Endothelial cell of umbilical vein (primary cell): Measurements from ENCODE around the gene BTBD19. TPM values are rescaled to one million over a fixed set of nuclear protein-coding genes. Genes with fewer than 3 reads are reported as not detected.

Experiments
- BruUV-seq: library from RNA; stranded (reverse); fragments of 400-500 nt; replicated peaks from 2 replicates; lab custom pipeline; 2021; lab: Mats Ljungman, UMichigan
- CTCF ChIA-PET: fragments of 300-600, 350-600 bp; sonication (Branson Sonifier 250); formaldehyde crosslinking; loops from one replicate; lab custom pipeline; 2021; ENCODE audit warnings: antibody characterized with exemption, inconsistent platforms; lab: Charles Lee
- POLR2A ChIA-PET: fragments of 300-600, 350-600 bp; sonication (Branson Sonifier 250); formaldehyde crosslinking; loops from one replicate; lab custom pipeline; 2021; ENCODE audit warnings: antibody characterized with exemption, inconsistent platforms; lab: Charles Lee
- DNase-seq: peaks from one replicate; pipeline ENCODE4 v3.0.0-alpha.2; 2011; ENCODE audit warnings: low read depth, low spot score
- FAIRE-seq: peaks from 2 replicates; lab custom pipeline; 2011; peaks lifted over from hg19 to GRCh38; lab: Jason Lieb, UNC
- H2AFZ ChIP-seq: 2 replicates; pipeline ENCODE4 v1.6.0; 2012; ENCODE audit warnings: low read depth, low read length, control low read depth, inconsistent platforms
- H3K27ac ChIP-seq: 2 replicates; pipeline ENCODE4 v1.5.1; 2011; ENCODE audit warnings: low read depth, mild to moderate bottlenecking, control low read depth, low read length, moderate library complexity; ENCODE audit not compliant: insufficient read depth
- H3K27me3 ChIP-seq, 2 experiments: 2 replicates each; pipeline versions ENCODE4 v1.6.0 to v1.6.1; 2011; ENCODE audit warnings: low read length in 2 of 2, mixed read lengths in 1 of 2; ENCODE audit not compliant: control insufficient read depth in 2 of 2, insufficient read depth in 2 of 2
- H3K36me3 ChIP-seq, 2 experiments: 2 replicates in 1 of 2; 3 replicates in 1 of 2; pipeline ENCODE4 v1.5.1; 2011; ENCODE audit warnings: low read length in 2 of 2, mild to moderate bottlenecking in 1 of 2, moderate library complexity in 1 of 2; ENCODE audit not compliant: control insufficient read depth in 2 of 2, insufficient read depth in 2 of 2; ENCODE audit errors: extremely low read depth in 1 of 2
- H3K4me1 ChIP-seq: 3 replicates; pipeline ENCODE4 v1.5.1; 2011; ENCODE audit warnings: mild to moderate bottlenecking, low read length; ENCODE audit not compliant: control insufficient read depth, insufficient read depth; ENCODE audit errors: extremely low read depth
- H3K4me2 ChIP-seq: 2 replicates; pipeline ENCODE4 v1.6.1; 2011; ENCODE audit warnings: low read length, control low read depth, mixed read lengths; ENCODE audit not compliant: insufficient read depth
- H3K4me3 ChIP-seq, 3 experiments: fragments of 200-600 bp in 1 of 3; sonication (generic), shearing (Covaris generic) in 1 of 3; replicated peaks in 1 of 3; 2 replicates each; pipeline ENCODE4 v1.5.1; 2011 to 2016; ENCODE audit warnings: control low read depth in 3 of 3, low read length in 3 of 3, mild to moderate bottlenecking in 2 of 3, inconsistent platforms in 1 of 3, low read depth in 1 of 3, moderate library complexity in 1 of 3; ENCODE audit not compliant: insufficient read depth in 1 of 3
- H3K79me2 ChIP-seq: 2 replicates; pipeline ENCODE4 v1.6.0; 2012; ENCODE audit warnings: low read length, inconsistent platforms; ENCODE audit not compliant: control insufficient read depth, insufficient read depth
- H3K9ac ChIP-seq: replicated peaks from 2 replicates; pipeline ENCODE3; 2011; ENCODE audit warnings: low read length, control low read depth; ENCODE audit not compliant: insufficient read depth; ENCODE audit errors: extremely low read depth
- H3K9me1 ChIP-seq: replicated peaks from 3 replicates; pipeline ENCODE4 v1.6.0; 2011; ENCODE audit warnings: mild to moderate bottlenecking, low read length; ENCODE audit not compliant: control insufficient read depth, insufficient read depth; ENCODE audit errors: extremely low read depth
- H3K9me3 ChIP-seq: replicated peaks from 2 replicates; pipeline ENCODE4 v1.5.1; 2012; ENCODE audit warnings: low read length, inconsistent platforms; ENCODE audit not compliant: control insufficient read depth, insufficient read depth
- H4K20me1 ChIP-seq: replicated peaks from 2 replicates; pipeline ENCODE3; 2011; ENCODE audit warnings: mild to moderate bottlenecking, low read length; ENCODE audit not compliant: control insufficient read depth, insufficient read depth; ENCODE audit errors: extremely low read depth
- EZH2 ChIP-seq: IDR thresholded peaks from 2 replicates; pipeline ENCODE4 v1.6.1; 2012; ENCODE audit warnings: borderline replicate concordance, low read depth, mild to moderate bottlenecking, moderate library complexity, low read length, inconsistent platforms; ENCODE audit not compliant: severe bottlenecking
- FOS ChIP-seq: IDR thresholded peaks from 2 replicates; pipeline ENCODE4 v1.6.1; 2011; ENCODE audit warnings: mild to moderate bottlenecking, low read length, moderate library complexity, borderline replicate concordance; ENCODE audit not compliant: insufficient read depth
- GATA2 ChIP-seq: IDR thresholded peaks from 2 replicates; pipeline ENCODE4 v1.7.0; 2011; ENCODE audit warnings: low read depth, mild to moderate bottlenecking, moderate library complexity, mixed read lengths, low read length; ENCODE audit not compliant: insufficient read length, insufficient read depth
- JUN ChIP-seq: IDR thresholded peaks from 2 replicates; pipeline ENCODE4 v1.6.1; 2011; ENCODE audit warnings: borderline replicate concordance, low read depth; ENCODE audit not compliant: insufficient read length, insufficient read depth
- MAX ChIP-seq: IDR thresholded peaks from 2 replicates; pipeline ENCODE4 v1.6.1; 2011; ENCODE audit not compliant: insufficient read depth, insufficient read length
- MYC ChIP-seq: IDR thresholded peaks from one replicate; pipeline ENCODE4 v1.6.1; 2011; ENCODE audit warnings: mild to moderate bottlenecking, low read depth, low read length
- POLR2A ChIP-seq: IDR thresholded peaks from 2 replicates; pipeline ENCODE4 v1.6.1; 2012; ENCODE audit warnings: low read depth, mild to moderate bottlenecking, control low read depth, low read length
- POLR2AphosphoS5 ChIP-seq: IDR thresholded peaks from 2 replicates; pipeline ENCODE4 v1.6.1; 2012; ENCODE audit warnings: low read depth, mild to moderate bottlenecking, control low read depth, low read length, moderate library complexity; ENCODE audit not compliant: insufficient read depth
- dilution Hi-C: fragments of 300-500 bp; cut with MboI; formaldehyde crosslinking; loops from one replicate; pipeline ENCODE4 v1.15.0; 2019; ENCODE audit warnings: low sequenced_read_pairs; ENCODE audit not compliant: extremely low pct_ligation_motif_present
- intact Hi-C: fragments of 100-400 bp; cut with micrococcal nuclease; formaldehyde crosslinking; loops from one replicate; pipeline ENCODE4 v1.10.0; 2022
- polyA plus RNA-seq, 4 experiments: library from polyadenylated mRNA; depleted of rRNA in 3 of 4; stranded (reverse) in 3 of 4; unstranded in 1 of 4; fragments of >200 nt; gene quantifications; 2 replicates each; pipeline versions ENCODE4 v1.2.1 to v1.2.3, GENCODE V29; 2011 to 2012; ENCODE audit warnings: missing spikeins in 1 of 4
- total RNA-seq: library from RNA; stranded (reverse); gene quantifications from 2 replicates; pipeline ENCODE4 v1.2.3, GENCODE V29; 2021
- TF ChIP-seq, protein P1 (sequence below), 2 donors: IDR thresholded peaks; 1 replicate in 1 of 2; 2 replicates in 1 of 2; pipeline ENCODE4 v1.5.1; 2011; ENCODE audit warnings: low read length in 2 of 2, mild to moderate bottlenecking in 2 of 2, moderate library complexity in 2 of 2, control low read depth in 1 of 2, inconsistent platforms in 1 of 2, low read depth in 1 of 2; ENCODE audit not compliant: insufficient read depth in 1 of 2; ENCODE audit errors: extremely low read depth in 1 of 2

The BTBD19 gene
- total and polyA plus RNA-seq, 2 donors (not counting 3 experiments of a cell fraction or from before 2014, with no cell fraction given): 69.9 to 97.9 TPM

- dilution Hi-C loops (no loop called here), intact Hi-C loops (no loop called here)
- peaks cover 10% of the 10 kb centered on the region for H3K4me1 ChIP-seq
- no peak overlapping the region for H3K9ac ChIP-seq
- CTCF ChIA-PET: interaction anchor here (0.7 to 7.1 kb wide), 7 partner anchors 12 to 193 kb away, joined by 3 to 57 read pairs (median 6); partner anchors contain the start of genes BEST4, BTBD19 and PLK3
- POLR2A ChIA-PET: interaction anchor here (0.5 to 7.3 kb wide), 4 partner anchors 13 to 46 kb away, joined by 3 to 97 read pairs (median 6); partner anchors contain the start of genes BTBD19, DYNLT4 and RPS8
- no peak overlapping the region for H3K27ac ChIP-seq
- H3K9me1 ChIP-seq: no peaks in the 10 kb centered on the region
- H3K36me3 ChIP-seq: no peaks in the 10 kb centered on the region
- no peak overlapping the region for H3K4me2 ChIP-seq
- FAIRE-seq (no peak), DNase-seq (no peak)
- no peaks in the 10 kb centered on the region for H3K9me3 ChIP-seq
- H3K79me2 ChIP-seq: no peaks in the 10 kb centered on the region
- no peaks in the 10 kb centered on the region for H4K20me1 ChIP-seq
- no peak overlapping the region for H2AFZ ChIP-seq
- no peak for TF ChIP-seq EZH2
- no peak for TF ChIP-seq GATA2
- TF ChIP-seq MAX: no peak
- no peak for TF ChIP-seq FOS
- TF ChIP-seq POLR2AphosphoS5: no peak
- TF ChIP-seq, protein P1, sequence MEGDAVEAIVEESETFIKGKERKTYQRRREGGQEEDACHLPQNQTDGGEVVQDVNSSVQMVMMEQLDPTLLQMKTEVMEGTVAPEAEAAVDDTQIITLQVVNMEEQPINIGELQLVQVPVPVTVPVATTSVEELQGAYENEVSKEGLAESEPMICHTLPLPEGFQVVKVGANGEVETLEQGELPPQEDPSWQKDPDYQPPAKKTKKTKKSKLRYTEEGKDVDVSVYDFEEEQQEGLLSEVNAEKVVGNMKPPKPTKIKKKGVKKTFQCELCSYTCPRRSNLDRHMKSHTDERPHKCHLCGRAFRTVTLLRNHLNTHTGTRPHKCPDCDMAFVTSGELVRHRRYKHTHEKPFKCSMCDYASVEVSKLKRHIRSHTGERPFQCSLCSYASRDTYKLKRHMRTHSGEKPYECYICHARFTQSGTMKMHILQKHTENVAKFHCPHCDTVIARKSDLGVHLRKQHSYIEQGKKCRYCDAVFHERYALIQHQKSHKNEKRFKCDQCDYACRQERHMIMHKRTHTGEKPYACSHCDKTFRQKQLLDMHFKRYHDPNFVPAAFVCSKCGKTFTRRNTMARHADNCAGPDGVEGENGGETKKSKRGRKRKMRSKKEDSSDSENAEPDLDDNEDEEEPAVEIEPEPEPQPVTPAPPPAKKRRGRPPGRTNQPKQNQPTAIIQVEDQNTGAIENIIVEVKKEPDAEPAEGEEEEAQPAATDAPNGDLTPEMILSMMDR (IDR thresholded peaks at IDR 0.05; ENCODE audit: extremely low read depth in 1 of 2, insufficient read depth in 1 of 2, low read depth in 1 of 2, low read length in 2 of 2): no peak
- no peak for TF ChIP-seq JUN
- no peak for TF ChIP-seq MYC
- TF ChIP-seq POLR2A: no peak
- H3K27me3 ChIP-seq: no peaks in the 10 kb centered on the region
- BruUV-seq: no TSS peak
- no peak overlapping the region for H3K4me3 ChIP-seq
Observed at GRCh38 chr1:44821240-44821715, 13.0 kb downstream of the BTBD19 start.
